GM23248 (cell line): ENCODE results near the gene ZBTB26.

Experiments used
- EZH2 ChIP-seq: fragments of 200-600 bp; sonication (generic); IDR thresholded peaks from 2 replicates; pipeline ENCODE4 v1.6.1; 2018; ENCODE audit warnings: antibody characterized with exemption, mild to moderate bottlenecking; ENCODE audit not compliant: insufficient read depth, poor library complexity, severe bottlenecking
- EZH2phosphoT487 ChIP-seq: fragments of 200-600 bp; sonication (generic); IDR thresholded peaks from 2 replicates; pipeline ENCODE4 v1.6.1; 2018; ENCODE audit warnings: antibody characterized with exemption, moderate library complexity, mild to moderate bottlenecking, low read depth; ENCODE audit not compliant: insufficient read depth

DNA sequence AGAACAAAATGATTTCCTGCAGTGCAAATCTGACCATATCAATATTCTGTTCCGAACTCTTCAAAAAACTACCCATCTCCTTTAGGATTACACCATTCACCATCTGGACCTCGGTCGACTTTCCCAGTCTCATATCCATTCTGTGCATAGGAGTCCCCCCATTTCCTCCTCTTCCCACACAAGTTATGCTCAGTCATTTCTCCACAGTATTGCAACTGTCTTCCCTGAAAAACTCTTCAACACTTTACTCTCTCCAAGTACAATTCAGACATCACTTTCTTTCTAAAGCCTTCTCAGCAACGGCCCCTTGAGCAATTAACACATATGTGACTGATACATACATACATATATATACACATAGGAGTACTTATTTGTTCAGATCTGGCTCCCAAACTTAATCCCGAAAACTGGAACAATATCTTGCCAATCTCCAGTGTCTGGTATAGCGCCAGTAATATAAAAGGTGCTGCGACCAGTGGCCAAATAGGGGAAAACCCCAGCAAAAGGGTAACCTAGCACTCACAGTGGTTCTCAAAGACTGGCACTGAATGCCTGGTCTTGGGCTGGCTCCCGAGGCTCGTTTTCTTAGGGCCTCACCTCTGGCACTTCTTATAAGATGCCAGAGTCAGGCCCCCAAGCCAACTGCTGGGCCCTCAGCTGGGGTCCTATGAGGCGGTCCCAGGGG lies 629 bp downstream of the ZBTB26 start:
- TF ChIP-seq EZH2phosphoT487 (no peak), EZH2 (no peak)
